ENCODE results near the gene RFC2. TPM values are rescaled to one million over a fixed set of nuclear protein-coding genes. Genes with fewer than 3 reads are reported as not detected.

RFC2 gene
- total RNA-seq, 1 donor from 2014 or later = 18.5 TPM

DNA sequence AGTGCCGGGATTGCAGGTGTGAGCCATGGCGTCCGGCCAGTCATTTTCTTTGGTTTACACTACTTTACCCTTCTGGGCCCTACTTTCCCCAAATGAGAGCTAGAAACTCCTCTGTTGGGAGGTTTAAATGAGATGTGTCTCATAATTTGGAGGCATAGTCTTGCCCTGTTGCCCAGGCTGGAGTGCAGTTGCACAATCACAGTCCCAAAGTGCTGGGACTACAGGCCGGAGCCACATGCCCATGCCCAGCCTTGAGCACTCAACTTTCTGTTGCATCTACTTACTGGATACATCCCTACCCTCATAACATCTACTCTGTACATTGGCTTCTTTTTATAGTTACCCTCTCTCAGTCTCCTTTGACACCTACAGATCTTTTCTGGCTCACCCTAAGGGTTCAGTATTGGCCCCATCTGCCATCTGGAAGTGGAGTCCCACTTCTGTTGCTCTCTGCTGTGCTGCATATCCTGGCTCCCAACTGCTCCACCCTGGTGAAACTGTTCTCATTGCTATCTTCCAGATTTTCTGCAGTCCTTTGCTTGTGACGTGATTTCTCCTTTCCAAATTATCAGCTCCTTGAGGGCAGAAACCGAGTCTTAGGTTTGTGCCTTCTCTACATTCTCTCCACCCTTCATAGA is 71.6 kb downstream of the RFC2 start:
- peaks cover 31% of the 10 kb centered on the region for H3K36me3 ChIP-seq
- no peaks in the 10 kb centered on the region for H3K27me3 ChIP-seq (ENCODE audit: low read depth)
- peak; percentile 36 to 44 for ATAC-seq
- no peak overlapping the region for H3K27ac ChIP-seq
- peaks cover 99% of the 10 kb centered on the region for H3K4me1 ChIP-seq
- intact Hi-C loops (cut with DNase I) = no loop called here
- no peaks in the 10 kb centered on the region for H3K9me3 ChIP-seq
- no peak for TF ChIP-seq CTCF (IDR thresholded peaks at IDR 0.05)
- H3K4me3 ChIP-seq = no peak overlapping the region
- DNase-seq = no peak

GRCh38 chr7:74181821-74182220 is 72.4 kb downstream of the RFC2 start:
- intact Hi-C loops (cut with DNase I) = no loop called here
- TF ChIP-seq CTCF (IDR thresholded peaks at IDR 0.05) = no peak
- Histone ChIP-seq H3K27me3 (ENCODE audit: low read depth) (no peaks in the 10 kb centered on the region), H3K4me1 (peaks cover 99% of the 10 kb centered on the region), H3K9me3 (no peaks in the 10 kb centered on the region), H3K27ac (no peak overlapping the region), H3K36me3 (peaks cover 33% of the 10 kb centered on the region), H3K4me3 (no peak overlapping the region)
- ATAC-seq = no peak
- DNase-seq = no peak

Small RNAs within 50 kb of the gene (microRNA-seq; reads per million reads assigned to microRNA genes)
- gene MIR590 (ENCODE audit: borderline number of aligned reads) = 123 reads per million, percentile 56 among the genes with 10 or more reads in this experiment

Other genes with a start within 250 kb of the RFC2 start
- gene ELN, start 226.2 kb downstream of the RFC2 start, total RNA-seq = 83.3 TPM
- 48.6 TPM for gene LIMK1, start 170.6 kb downstream of the RFC2 start, total RNA-seq
- 210 TPM for gene EIF4H, start 80.0 kb downstream of the RFC2 start, total RNA-seq
- 64.7 TPM for gene LAT2, start 44.4 kb downstream of the RFC2 start, total RNA-seq
- gene CLIP2, start 35.0 kb upstream of the RFC2 start, total RNA-seq = 24.1 TPM
- 16.3 TPM for gene GTF2IRD1, start 199.5 kb upstream of the RFC2 start, total RNA-seq

Data from lower lobe of right lung (tissue), 2 donors.